ENCODE results near the gene ATXN10.

DNA sequence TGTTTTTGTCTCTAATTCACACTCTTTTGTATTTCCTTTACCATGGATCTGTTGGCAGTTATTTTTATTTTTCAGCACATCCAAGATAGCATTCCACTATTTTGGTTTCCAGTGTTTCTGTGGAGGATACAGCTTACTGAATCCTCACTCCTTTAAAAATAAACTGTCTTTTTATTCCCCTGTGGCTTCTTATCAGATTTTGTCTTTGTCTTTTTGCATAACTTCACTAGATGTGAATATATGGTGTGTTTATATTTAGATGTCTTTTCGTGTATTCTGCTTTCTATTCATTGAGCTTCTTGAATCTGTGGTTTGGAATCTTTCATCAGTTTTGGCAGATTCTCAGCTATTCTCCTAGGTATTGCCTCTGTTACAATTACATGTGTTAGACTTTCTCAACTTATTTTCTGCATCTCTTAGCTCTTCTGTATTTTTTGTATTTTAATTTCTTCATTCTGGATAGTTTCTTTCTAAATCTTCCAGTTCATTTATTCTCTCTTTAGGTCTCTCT lies 7.4 kb upstream of the ATXN10 start:
- no peak for TF ChIP-seq CTCF (IDR thresholded peaks at IDR 0.05; ENCODE audit: borderline replicate concordance, extremely low read depth, low read length, poor library complexity, severe bottlenecking)
- no peak for TF ChIP-seq EZH2 (IDR thresholded peaks at IDR 0.05; ENCODE audit: borderline replicate concordance, low read depth, low read length, severe bottlenecking)
